GM12873 (cell line): ENCODE results near the gene FES.

ENCODE experiments used
- CTCF ChIP-seq: IDR thresholded peaks from 2 replicates; pipeline ENCODE4 v1.5.1; 2012; ENCODE audit warnings: low read depth, mild to moderate bottlenecking, moderate library complexity, low read length, control low read depth; ENCODE audit not compliant: insufficient read depth; ENCODE audit errors: missing control alignments

Gene FES

GRCh38 chr15:90934949-90935751 is 50.8 kb downstream of the FES start, which contains the start of gene UNC45A:
UNC45A (plus strand) TSS chr15:90935285; CDS start chr15:90935325, 40 bp downstream.
- TF ChIP-seq CTCF: no peak

DNA sequence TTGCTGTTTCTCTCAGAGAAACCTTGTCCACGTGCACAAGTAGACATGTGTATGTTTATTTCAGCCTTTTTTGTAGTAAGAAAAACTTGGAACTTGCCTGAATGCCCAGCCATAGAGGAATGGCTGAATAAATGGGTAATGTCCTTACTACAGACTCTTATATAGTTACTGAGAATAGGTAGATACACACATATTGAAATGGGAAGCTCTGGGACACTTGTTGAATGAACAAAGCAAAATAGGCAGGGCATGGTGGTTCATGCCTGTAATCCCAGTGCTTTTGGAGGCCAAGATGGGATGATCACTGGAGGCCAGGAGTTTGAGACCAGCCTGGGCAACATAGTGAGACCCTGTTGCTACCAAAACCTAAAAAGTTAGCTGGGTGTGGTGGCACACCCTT is 52.5 kb downstream of the FES start:
- no peak for TF ChIP-seq CTCF

- TF ChIP-seq CTCF: no peak
Measured at GRCh38 chr15:90938261-90938660, 54.0 kb downstream of the FES start.

- no peak for TF ChIP-seq CTCF
Measured at GRCh38 chr15:90939756-90940155, 55.5 kb downstream of the FES start.

GRCh38 chr15:90941038-90941437 is 56.7 kb downstream of the FES start:
- no peak for TF ChIP-seq CTCF

- TF ChIP-seq CTCF: no peak
Measured at GRCh38 chr15:90942354-90943120, 58.2 kb downstream of the FES start.

DNA sequence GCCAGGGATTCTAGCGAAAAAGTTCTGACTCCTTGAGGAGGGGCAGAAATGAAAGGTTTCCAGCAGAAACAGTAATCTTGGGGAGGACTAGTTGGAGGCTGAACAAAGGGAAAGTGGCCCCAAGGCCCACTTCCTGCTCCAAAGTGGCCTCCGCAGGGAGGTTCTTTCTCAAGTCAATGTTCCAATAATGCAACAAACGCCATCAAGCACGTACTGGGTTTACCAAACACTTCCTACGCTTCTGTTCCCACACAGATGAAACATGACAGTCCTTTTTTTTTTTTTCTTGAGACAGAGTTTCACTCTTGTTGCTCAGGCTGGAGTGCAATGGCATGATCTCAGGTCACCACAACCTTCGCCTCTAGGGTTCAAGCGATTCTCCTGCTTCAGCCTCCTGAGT is 60.8 kb downstream of the FES start:
- TF ChIP-seq CTCF: no peak
